ENCODE measurements around the gene EPHA8. TPM values are rescaled to one million over a fixed set of nuclear protein-coding genes. Genes with fewer than 3 reads are reported as not detected.

EPHA8 gene
- total and polyA plus RNA-seq, 2 of the 13 experiments (the other 11 are each of a cell fraction or from before 2014, with no cell fraction given): not detected

DNA sequence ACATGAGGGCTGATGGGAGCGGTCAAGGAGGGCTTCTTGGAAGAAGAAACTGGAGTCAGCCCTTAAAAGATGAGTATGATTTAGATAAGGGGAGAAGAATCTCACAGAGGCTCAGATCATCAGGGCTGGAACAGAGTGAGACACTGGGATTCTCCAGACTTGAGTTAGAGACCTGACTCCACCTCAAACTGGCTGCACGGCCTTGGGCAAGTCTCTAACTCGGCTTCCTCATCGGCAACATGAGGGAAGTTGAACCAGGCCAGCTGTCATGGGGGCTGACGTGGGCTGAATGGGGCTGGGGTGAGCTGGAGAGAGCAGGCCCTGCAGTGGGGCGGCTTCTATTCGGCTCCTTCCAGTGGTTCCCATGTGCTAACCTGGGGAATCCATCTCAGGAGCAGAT, 82.6 kb downstream of the EPHA8 start (continued):
- TF ChIP-seq BORCS8-MEF2B (CRISPR knock-in tag; IDR thresholded peaks at IDR 0.05): no peak

DNA sequence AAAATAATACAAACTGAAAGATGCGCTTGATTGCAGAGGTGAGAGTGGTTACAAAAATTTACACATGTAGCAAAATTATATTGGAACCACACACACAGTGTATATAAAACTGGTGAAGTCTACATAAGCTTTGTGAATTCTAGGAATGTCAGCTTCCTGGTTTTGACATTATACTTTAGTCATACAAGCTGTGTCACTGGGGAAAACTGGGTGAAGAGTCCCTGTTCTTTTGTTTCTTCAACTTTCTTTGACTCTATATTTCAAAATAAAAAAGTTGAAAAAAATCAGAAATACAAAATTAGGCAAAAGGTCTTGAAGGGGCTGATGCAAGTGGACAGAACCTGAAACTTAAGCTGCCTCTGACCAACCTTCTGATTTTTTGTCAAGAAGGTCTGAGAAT, 83.1 kb downstream of the EPHA8 start:
- no TSS peak for BruUV-seq (replicated peaks)

More for the DNA sequence above, 83.1 kb downstream of the EPHA8 start:
- peaks cover 6 to 27% of the 10 kb centered on the region in 2 experiments; a peak in 3 of 5 replicates for H3K27me3 ChIP-seq (ENCODE audit: control insufficient read depth in 1 of 2, insufficient read depth in 2 of 2, low read length in 2 of 2)
- no peak for TF ChIP-seq CEBPZ (IDR thresholded peaks at IDR 0.05; ENCODE audit: low read length)
- no peak for TF ChIP-seq ZNF367 (CRISPR knock-in tag; IDR thresholded peaks at IDR 0.05; ENCODE audit: borderline replicate concordance)
- no peak for TF ChIP-seq JDP2 (CRISPR knock-in tag; IDR thresholded peaks at IDR 0.05; ENCODE audit: borderline replicate concordance)
- TF ChIP-seq PRPF4 (IDR thresholded peaks at IDR 0.05; ENCODE audit: low read depth, low read length, poor library complexity, severe bottlenecking): no peak
- TF ChIP-seq PCBP1 (IDR thresholded peaks at IDR 0.05; ENCODE audit: borderline replicate concordance, low read depth, low read length): no peak
- TF ChIP-seq PAWR (CRISPR knock-in tag; IDR thresholded peaks at IDR 0.05; ENCODE audit: borderline replicate concordance): no peak
- no peak for TF ChIP-seq ZNF224 (CRISPR knock-in tag; IDR thresholded peaks at IDR 0.05)
- ATAC-seq (no peak), DNase-seq (ENCODE audit: low spot score) (no peak), FAIRE-seq (no peak)
- in situ Hi-C loops (cut with HindIII; ENCODE audit: extremely low pct_ligation_motif_present, low pct_unique_long_range_greater_than_20kb) (loop anchor here (10.0 kb wide), 1 partner anchor 512 kb away; no protein-coding TSS in a partner anchor), intact Hi-C loops (cut with micrococcal nuclease; ENCODE audit: unreplicated experiment) (no loop called here)
- H3K36me3 ChIP-seq (replicated peaks in 1 of 2; ENCODE audit: control insufficient read depth in 1 of 2, insufficient read depth in 2 of 2, low read length in 2 of 2): no peaks in the 10 kb centered on the region
- H3K4me2 ChIP-seq (ENCODE audit: low read depth, low read length): no peak overlapping the region
- H3K27ac ChIP-seq (ENCODE audit: extremely low read length, insufficient read depth, low read length): no peak overlapping the region
- no peaks in the 10 kb centered on the region for H3K79me2 ChIP-seq (ENCODE audit: insufficient read depth, low read length)
- no peaks in the 10 kb centered on the region for H3K9me3 ChIP-seq (ENCODE audit: low read length)
- CTCF ChIA-PET (ENCODE audit: low intra/inter-chr PET ratio, low total read pairs): no interaction called here
- no peaks in the 10 kb centered on the region for H3K4me1 ChIP-seq (ENCODE audit: insufficient read depth, low read length)
- POLR2A ChIA-PET: no interaction called here
- no peak overlapping the region for H3K9ac ChIP-seq (ENCODE audit: insufficient read depth, low read depth, low read length)
- 61% methylated on average over 1 of the region's 1 CpG for WGBS (ENCODE audit: low lambda C conversion rate)
- H4K20me1 ChIP-seq (ENCODE audit: insufficient read depth, low read length): peaks cover 3% of the 10 kb centered on the region; the same call in 1 of the 2 replicates
- H3K4me3 ChIP-seq (replicated peaks in 1 of 3; ENCODE audit: insufficient read depth in 1 of 3, low read depth in 2 of 3, low read length in 3 of 3): no peak overlapping the region
- H2AFZ ChIP-seq (ENCODE audit: low read length): no peak overlapping the region
